Glomerular endothelial cell (primary cell): Measurements from ENCODE around the gene TSPEAR. TPM values are rescaled to one million over a fixed set of nuclear protein-coding genes. Genes with fewer than 3 reads are reported as not detected.

Source experiments
- DNase-seq: peaks from one replicate; pipeline ENCODE4 v3.0.0-alpha.2; 2011; ENCODE audit warnings: low read depth, low spot score; ENCODE audit errors: extremely low read depth
- total RNA-seq: library from RNA; depleted of rRNA; stranded (reverse); fragments of >200 nt; gene quantifications from 2 replicates; pipeline ENCODE4 v1.2.3, GENCODE V29; 2015

TSPEAR gene
- total RNA-seq, 1 donor from 2014 or later: 0.12 TPM

DNA sequence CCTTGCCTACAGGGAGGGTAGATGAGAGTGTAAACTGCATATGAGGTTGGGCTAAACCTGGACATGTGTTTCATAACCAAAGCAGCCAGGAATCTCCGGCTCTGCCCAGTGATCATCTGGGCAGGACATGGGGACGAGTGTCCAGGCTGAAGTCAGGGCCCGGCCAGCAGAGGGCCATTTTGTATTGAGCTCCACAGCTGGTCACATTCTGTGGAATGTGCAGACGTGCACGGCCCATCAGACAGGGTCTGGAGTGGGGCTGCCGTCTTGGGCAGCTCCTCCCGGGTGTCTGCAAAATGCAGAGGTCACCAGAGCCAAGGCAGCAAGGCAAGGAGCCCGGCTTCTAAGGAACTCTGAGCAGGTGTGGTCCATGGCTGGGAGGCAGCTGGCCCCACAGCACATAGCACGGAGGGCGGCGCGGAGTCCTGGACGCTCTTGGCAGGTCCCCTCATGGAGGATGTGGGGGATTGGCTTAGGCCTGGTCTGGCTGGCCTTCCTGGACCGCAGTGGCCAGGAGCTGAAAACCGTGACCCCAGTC, 249.8 kb downstream of the TSPEAR start:
- DNase-seq: no peak

DNA sequence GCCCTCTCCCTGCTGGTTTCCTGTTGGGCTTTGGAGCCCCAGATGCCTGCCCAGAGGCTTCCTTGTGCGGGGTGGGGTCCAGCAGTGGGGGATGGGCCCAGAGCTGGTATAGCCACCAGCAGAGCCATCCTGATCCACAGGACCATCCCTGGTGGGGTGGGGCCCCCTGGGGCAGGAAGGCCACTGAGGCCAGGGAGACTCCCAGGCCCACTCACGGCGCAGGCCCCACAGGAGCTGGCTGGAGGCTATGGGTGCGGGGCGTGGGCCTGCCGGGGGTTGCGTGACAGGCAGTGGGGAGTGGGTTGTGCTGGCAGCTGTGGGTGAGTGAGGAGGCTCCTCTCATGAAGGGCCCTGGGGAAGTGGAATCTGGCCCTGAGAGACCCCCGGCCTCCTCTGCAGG, 250.4 kb downstream of the TSPEAR start:
- DNase-seq: no peak

DNA sequence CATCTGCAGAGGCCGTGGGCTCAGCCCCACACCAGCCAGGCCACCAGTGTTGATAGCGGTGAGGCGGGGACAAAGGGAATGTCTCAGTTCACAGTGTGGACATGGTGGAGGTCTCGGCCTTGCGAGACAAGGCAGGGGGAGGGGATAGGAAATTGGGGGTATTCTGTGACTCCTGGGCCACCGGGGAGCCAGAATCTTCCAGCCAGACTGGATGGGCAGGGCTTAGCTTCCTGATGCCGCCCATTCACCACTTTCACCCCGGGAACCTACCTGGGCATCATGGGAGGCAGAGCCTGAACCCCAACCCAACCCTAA, 251.0 kb downstream of the TSPEAR start:
- no peak for DNase-seq

DNA sequence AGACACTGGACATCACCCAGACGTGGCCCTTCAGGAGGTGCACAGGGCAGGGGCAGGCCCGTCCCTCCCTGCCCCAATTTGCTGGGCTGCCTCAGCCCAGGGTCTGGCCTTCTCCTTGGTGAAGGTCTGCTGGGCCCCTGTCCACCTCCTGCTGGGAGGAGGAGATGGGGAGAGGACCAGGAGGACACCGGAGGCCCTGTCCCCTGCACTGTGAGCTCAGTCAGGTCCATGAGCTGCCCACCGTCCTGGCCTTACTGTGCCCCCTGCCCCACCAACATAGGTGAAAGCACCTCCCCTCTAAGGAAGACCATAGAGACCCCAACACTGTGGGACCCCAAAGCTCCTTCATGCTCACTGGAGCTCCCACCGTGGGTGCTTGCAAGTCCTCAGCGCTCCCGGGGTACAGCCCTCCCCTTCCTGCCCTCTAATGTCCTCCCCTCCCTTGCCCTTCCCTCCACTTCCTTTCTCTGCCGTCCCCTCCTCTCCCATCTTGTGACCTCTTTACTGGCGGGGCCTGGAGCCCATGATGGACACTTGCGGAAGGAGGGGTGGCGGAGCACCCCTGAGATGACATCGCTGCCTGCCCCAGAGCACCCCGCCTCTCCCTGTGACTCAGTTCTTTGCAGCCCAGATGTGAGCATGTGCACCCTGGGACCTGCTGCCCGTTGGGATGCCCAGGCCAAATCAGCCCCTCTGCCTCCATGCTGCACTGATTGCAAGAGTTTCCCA, 251.5 kb downstream of the TSPEAR start:
- DNase-seq: no peak

DNA sequence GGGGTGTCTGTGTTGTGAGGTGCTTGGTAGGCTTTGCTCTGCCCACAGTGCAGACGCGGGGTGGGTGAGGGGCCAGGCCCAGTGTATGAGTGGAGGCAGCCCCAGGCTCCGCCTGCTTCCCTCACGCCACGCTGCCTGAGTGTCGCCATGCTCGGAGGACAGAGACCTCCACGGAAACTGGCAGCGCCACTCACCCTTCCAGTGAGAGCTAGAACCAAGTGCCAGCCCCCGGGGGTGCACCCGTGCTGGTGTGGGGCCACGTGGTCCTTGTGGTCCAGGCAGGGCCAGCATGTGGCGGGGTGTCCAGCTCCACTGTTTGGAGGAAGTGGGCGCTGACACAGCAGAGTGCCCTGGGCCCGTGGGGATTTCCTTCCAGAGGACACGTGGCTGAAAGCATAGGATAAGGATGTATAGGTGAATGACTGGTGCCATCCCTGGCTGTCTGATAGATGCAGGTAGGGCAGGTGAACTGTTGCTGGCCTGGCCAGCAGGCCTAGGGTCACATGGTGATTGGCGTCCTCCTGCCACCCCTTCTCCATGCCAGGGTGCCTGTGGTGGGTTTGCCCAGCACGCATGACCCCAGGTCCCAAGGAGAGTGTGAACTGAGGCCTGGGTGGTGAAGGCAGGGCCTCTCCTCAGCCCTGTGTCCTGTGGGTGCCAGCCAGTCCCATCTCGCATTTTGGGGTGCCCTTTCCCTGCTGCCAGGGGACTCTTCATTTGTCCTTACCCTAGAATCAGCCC, 252.2 kb downstream of the TSPEAR start:
- no peak for DNase-seq

DNA sequence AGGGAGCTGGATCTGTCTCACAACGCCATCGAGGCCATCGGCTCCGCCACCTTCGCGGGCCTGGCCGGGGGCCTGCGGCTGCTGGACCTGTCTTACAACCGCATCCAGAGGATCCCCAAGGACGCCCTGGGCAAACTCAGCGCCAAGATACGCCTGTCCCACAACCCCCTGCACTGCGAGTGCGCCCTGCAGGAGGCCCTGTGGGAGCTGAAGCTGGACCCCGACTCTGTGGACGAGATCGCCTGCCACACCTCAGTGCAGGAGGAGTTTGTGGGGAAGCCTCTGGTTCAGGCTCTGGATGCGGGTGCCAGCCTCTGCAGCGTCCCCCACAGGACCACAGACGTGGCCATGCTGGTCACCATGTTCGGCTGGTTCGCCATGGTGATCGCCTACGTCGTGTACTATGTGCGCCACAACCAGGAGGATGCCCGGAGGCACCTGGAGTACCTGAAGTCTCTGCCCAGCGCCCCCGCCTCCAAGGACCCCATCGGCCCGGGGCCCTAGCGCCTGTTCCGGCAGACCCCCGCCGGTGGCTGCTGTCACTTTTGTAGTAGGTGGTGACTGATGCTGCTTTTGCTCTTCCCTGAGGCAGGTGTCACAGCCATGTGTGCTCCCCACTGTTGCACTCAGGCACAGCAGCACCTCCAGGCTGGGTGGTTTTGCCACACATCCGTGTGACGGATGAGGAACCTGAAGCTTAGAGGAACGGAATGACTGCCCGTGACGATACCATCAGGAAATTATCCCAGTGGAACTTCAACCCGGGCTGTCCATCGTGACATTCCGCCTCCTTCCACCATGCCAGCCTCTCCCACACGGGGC, 254.2 kb downstream of the TSPEAR start:
- no peak for DNase-seq

DNA sequence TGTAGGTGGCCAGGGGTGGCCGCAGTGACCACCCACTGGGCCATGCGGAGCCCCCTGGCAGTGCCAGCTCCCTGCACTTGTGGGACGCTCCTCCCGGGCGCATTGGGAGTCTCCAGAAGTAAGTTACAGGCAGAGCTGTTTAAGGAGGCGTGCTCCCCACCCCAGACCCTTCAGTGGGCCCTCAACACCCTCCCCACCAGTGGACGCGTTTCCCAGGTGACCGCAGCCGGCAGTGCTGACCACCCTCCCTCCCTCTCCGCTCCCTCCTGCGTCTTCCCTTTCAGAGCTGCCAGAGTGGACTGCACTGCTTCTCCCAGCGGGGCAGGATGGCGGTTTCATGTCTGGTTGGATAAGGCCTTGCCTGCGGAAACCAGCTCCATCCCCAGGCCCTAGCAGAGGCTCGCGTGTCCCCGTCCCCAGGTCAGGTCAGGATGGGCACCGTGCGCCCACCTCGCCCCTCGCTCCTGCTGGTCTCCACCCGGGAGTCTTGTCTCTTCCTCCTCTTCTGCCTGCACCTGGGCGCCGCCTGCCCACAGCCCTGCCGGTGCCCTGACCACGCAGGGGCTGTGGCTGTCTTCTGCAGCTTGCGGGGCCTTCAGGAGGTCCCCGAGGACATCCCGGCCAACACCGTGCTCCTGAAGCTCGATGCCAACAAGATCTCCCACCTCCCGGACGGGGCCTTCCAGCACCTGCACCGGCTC, 255.0 kb downstream of the TSPEAR start:
- no peak for DNase-seq

DNA sequence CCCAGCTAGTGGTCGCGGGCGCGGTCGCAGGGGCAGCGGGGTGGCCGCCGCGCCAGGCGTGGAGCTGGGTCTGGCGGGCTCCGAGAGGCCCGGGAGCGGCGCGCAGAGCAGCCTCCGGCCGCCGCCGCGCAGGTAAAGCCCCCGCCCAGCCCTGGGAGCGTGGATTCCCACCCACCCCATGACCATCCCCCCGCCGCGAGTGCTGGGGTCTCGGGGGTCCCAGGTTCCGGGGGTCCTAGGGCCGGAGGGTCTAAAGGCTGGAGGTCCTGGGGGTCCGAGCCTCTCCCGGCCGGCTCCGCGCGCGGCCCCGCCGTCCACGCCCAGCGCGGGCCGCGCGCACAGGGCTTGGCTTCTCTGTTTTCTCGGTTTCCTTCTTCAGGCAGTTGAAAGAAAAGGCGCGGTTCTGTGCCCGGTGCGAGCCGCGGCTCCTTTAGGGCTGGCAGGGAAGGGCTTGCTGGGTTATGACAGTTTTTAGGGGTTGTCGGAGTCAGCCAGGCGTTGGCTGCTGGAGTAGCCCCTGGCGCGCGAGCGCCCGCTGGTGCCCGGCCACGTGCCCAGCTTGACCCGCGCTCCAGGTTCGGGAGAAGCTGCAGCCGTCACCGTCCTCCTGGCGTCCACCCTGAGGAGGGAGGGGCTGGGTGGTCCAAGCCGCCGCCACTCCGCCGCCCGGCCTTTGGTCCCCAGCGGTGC, 255.7 kb downstream of the TSPEAR start:
- no peak for DNase-seq

DNA sequence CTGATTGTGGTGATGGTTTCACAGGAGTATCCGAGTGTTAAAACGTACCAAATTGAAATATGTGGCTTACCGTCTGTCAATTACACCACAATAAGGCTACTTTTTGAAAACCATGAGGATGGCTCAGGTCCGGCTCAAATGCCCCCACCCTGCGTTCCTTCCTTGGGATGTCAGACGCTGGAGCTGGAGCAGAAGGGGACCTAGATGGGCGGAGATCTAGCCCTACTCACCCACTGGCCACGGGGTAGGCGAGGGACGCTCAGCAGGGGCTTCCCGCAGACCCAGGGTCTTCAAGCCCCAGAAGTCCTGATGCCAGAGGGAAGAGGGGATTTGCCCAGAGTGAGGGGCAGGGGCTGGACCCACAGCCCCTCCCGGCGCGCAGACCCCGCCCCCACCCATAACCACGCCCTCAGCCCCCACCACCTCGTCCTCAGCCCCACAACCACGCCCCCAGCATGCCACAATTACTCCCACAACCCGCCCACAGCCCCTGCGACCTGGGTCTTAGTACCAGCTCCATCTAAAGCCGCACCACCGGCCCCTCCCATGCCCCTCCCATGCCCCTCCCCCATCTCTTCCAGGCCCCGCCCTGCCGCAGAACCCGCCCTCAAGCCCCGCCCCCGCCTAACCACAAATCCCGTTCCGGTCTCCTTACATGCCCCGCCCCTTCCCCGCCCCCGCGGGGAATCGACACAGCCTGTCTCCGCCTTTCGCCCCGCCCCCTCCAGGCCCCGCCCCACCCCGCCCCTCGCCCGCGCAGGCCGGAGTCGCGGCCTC, 256.4 kb downstream of the TSPEAR start, which contains the start of gene LRRC3:
Gene LRRC3 (plus strand): TSS at position 764 of the 777 bp plus-strand sequence. CDS start 1,135 bp downstream, outside the sequence.
- DNase-seq: no peak

DNA sequence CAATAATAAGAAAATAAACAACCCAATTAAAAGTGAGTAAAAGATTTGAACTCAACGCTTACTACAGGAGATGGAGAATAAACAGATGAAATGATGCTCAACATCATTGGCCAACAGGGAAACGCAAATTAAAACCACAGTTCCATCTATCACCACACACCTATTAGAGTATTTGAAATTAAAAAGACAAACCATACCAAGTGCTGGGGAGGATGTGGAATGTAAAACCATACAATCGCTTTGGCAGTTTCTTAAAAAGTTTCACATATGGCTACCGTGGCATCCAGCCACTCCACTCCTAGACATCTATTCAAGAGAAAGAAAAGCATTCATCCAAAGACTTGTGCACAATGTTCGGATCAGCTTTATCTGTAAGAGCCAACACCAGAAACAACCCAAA, 257.3 kb downstream of the TSPEAR start:
- DNase-seq: no peak

DNA sequence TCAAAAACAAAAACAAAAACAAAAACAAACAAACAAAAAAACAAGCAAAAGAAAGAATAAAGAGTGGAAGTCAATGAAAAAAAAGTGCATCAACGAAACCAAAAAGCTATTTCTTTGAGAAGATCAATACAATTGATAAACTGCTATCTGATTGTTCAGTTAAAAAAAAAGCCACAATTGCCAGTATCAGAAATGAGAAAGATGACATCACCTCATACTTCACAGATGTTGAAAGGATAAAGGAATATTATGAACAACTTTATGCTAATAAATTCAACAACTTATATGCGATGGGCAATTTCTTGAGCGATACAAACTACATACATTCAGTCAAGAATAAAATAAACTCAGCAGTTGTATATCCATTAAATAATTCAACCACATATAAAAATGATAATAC, 258.3 kb downstream of the TSPEAR start:
- DNase-seq: no peak

DNA sequence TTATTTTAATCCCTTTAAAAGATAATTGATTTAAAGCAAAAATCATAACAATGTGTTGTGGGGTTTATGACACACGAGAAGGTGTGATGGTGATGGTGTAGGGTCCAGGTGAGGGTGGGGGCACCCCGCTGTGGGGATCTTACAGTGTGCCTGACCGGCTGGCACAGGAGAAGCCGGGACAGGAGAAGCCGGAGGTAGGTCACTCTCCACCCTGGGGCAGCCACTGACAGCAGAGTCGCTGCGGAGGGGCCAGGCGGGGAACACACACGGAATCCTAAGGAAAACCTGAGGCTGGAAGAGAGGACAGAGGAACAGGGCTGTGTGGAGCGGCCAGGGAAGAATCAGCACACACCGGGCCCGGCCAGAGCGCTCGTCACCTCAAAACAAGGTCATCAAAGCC, 260.4 kb downstream of the TSPEAR start:
- DNase-seq: no peak

DNA sequence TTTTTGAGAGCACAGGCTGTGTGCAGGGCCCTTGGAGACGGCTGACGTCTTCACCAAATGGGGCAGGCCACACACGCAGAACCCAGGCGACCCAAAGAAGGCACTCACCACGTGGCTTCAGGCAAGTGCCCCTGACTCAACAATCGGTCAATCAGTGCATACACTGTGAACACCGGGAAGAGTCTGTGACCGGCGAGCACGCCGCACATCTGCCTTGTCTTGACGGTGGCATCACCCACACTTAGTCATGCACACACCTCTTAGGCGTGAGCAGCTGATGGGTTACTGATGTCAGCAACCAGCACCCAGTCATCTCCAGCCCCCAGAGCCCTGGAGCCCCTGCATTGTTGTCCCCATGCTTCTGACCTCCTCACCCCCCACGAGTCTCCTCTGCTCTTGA, 261.0 kb downstream of the TSPEAR start:
- DNase-seq: no peak

DNA sequence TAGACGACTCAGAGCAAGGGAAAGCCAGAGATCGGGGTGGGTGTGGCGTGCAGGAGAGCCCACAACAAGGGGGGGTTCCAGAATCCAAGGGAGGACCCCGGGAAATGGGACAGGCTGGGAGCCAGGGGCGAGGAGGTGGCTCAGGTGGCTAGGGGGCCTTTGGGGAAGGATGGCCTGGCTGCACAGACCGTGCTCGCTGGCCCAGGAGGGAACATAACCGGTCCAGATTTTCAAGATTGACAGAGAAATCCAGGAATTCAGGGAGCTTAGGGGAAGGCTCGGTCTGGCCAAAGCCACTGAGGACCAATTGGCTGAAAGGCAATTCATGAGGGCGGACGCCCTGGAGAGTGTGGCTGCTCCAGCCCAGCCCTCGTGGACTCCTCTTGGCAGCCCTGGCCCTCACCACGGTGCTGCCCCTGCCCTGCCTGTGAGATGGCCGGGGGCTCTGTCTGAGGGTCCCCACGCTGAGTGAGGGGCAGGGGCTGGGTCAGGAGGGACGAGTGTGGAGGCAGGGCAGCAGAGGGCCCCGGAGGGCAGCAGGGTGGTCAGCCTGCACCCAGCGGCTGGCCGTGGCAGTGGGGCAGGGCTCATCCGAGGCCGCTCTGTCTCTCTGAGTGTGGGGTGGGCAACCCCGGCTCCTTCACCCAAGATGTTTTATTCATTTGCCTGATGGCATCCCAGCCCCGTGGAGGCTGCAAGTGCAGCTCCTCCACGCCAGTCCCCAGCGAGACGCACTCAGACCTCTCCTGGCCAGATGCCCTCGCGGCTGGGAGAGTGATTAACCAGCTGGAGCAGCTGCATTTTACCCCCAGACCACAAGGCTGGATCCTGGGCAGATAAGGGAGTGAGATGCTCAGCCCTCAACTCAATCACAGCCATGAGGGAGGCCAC, 261.7 kb downstream of the TSPEAR start:
- no peak for DNase-seq

DNA sequence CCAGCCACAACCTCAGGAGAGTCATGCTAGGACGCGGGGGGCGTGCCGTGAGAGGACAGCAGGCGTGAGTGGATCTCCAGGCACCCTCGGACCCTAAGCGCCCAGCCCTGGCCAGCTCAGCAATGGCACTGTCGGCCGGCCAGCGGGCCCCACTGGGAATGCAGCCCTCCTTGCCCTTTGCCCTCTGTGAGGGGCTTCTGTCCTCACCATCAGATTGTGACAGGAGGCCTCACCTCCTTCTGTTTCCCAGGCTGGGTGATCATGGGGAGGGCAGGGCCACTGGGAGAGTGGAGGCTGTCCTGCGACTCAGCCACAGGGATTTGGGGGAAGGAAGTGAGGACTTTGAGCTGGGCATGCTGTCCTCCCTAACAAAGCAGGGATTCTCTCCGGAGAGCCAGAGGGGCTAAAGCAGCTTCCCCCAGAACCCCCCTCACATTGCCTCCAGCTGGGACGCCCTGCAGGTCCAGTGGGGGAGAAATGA, 262.7 kb downstream of the TSPEAR start:
- no peak for DNase-seq
